ENCODE measurements around the gene SYT15. TPM values are rescaled to one million over a fixed set of nuclear protein-coding genes. Genes with fewer than 3 reads are reported as not detected.

Gene SYT15
- total and polyA plus RNA-seq, 10 of the 15 experiments (the other 5 are each of a cell fraction or from before 2014, with no cell fraction given): 0.03 to 0.67 (median 0.15) TPM

DNA sequence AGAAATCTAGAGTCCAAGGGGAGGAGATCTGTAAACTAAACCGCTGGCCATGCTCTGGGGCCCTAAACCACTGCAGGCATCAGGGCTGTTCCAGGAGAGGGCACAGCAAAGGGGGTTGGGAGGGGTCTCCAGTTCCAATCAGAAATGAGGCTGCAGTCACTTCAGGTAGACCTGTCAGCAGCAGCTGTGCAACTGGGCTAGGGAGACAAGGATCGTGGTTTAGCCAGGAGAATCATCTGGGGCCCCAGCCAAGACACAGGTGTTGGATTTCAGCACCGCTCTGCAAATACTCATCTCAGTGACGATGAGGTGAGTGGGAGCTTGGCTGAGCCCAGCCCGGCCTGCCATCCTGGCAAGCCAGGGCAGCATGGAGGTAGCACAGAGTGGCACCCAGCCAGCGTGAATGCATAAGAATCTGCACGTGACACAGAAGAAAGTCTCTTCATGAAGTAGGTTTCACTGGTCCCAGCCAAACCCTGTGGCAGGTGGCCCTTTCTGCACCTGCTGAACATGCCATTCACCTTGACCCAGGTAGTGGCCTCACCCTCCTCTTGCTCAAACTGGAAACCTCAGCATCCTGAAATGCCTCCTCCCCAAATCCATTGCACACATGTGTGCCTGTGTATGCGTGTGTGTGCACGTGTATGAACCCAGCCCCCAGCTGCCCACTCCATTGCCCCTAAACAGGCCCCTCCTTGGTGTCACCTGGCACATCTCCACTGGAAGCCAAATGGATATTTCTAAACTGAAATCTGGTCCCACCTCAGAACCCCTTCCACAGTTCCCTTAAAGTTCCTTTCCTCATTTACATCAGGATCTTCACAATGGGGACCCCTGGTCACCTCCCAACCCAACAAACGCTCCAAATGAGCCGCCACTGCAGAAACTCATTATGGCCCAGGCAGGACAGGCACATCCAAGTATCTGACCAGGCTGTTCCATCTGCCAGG, 32.1 kb upstream of the SYT15 start:
- Histone ChIP-seq H3K79me2 (ENCODE audit: control insufficient read depth, insufficient read depth, low read length) (no peaks in the 10 kb centered on the region), H3K4me1 (ENCODE audit: control insufficient read depth, insufficient read depth, low read length) (no peaks in the 10 kb centered on the region), H3K36me3 (ENCODE audit: control insufficient read depth in 2 of 2, insufficient read depth in 2 of 2, low read length in 1 of 2) (no peaks in the 10 kb centered on the region), H3K9ac (ENCODE audit: control insufficient read depth, insufficient read depth, low read length) (no peak overlapping the region), H3K9me3 (replicated peaks; ENCODE audit: control insufficient read depth, insufficient read depth, low read length) (no peaks in the 10 kb centered on the region), H3K27ac (ENCODE audit: control insufficient read depth, insufficient read depth) (no peak overlapping the region), H4K20me1 (ENCODE audit: control insufficient read depth, insufficient read depth) (peaks cover 2% of the 10 kb centered on the region; the same call in 1 of the 2 replicates), H3K4me3 (no peak overlapping the region), H3K4me2 (ENCODE audit: control insufficient read depth, insufficient read depth) (no peak overlapping the region), H3K27me3 (replicated peaks in 1 of 2; ENCODE audit: control insufficient read depth in 2 of 2, insufficient read depth in 2 of 2, low read length in 1 of 2) (peaks cover 0 to 3% of the 10 kb centered on the region in 2 experiments; a peak in 1 of 4 replicates), H2AFZ (ENCODE audit: control insufficient read depth, low read depth, low read length) (no peak overlapping the region)
- ChIA-PET POLR2A (no interaction called here), CTCF (no interaction called here), RAD21 (ENCODE audit: unreplicated experiment) (no interaction called here), SMC1A (ENCODE audit: uncharacterized antibody, unreplicated experiment) (no interaction called here)
- no peak for TF ChIP-seq RELB (IDR thresholded peaks at IDR 0.05; ENCODE audit: low read depth)
- TF ChIP-seq IKZF1 (conservative IDR thresholded peaks at IDR 0.05): no peak
- TF ChIP-seq RCOR1 (conservative IDR thresholded peaks at IDR 0.05; ENCODE audit: low read depth, low read length): no peak
- TF ChIP-seq NR2C1 (IDR thresholded peaks at IDR 0.05): no peak
- no peak for TF ChIP-seq STAT3 (IDR thresholded peaks at IDR 0.05; ENCODE audit: low read depth, low read length)
- no peak for TF ChIP-seq SUZ12 (IDR thresholded peaks at IDR 0.05; ENCODE audit: unreplicated experiment)
- no peak for TF ChIP-seq TCF3 (IDR thresholded peaks at IDR 0.05; ENCODE audit: borderline replicate concordance, insufficient read depth, low read depth, low read length)
- TF ChIP-seq CHD1 (IDR thresholded peaks at IDR 0.05; ENCODE audit: low read depth, low read length): no peak
- TF ChIP-seq HCFC1 (IDR thresholded peaks at IDR 0.05; ENCODE audit: low read length): no peak
- TF ChIP-seq TCF7 (IDR thresholded peaks at IDR 0.05; ENCODE audit: borderline replicate concordance): no peak
- TF ChIP-seq, protein P1, sequence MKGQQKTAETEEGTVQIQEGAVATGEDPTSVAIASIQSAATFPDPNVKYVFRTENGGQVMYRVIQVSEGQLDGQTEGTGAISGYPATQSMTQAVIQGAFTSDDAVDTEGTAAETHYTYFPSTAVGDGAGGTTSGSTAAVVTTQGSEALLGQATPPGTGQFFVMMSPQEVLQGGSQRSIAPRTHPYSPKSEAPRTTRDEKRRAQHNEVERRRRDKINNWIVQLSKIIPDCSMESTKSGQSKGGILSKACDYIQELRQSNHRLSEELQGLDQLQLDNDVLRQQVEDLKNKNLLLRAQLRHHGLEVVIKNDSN (IDR thresholded peaks at IDR 0.05; ENCODE audit: borderline replicate concordance, extremely low read length, insufficient read depth, low read depth, low read length): no peak
- TF ChIP-seq CUX1 (IDR thresholded peaks at IDR 0.05; ENCODE audit: insufficient replicate concordance, low read depth, low read length): no peak
- DNase-seq (ENCODE audit: low read depth, low spot score) (no peak), FAIRE-seq (no peak), ATAC-seq (no peak)
- WGBS (ENCODE audit: insufficient coverage, insufficient replicate concordance, low lambda C conversion rate, missing lambda C conversion rate): 11% methylated on average over 11 of the region's 11 CpGs
- in situ Hi-C loops (cut with MboI) (no loop called here), intact Hi-C loops (cut with micrococcal nuclease; ENCODE audit: unreplicated experiment) (no loop called here)
- BruUV-seq (replicated peaks): no TSS peak
